OCI-LY7 (cell line): Measurements from ENCODE around the gene WWOX.
A peak's percentile ranks its signal among the peaks of the same experiment; 100 is the strongest.

Experiments
- CTCF ChIP-seq: fragments of 200-600 bp; sonication (generic); conservative IDR thresholded peaks from 2 replicates; pipeline ENCODE4 v1.5.1; 2014; ENCODE audit warnings: mild to moderate bottlenecking, antibody characterized with exemption, low read length, moderate library complexity, mixed read lengths
- EZH2phosphoT487 ChIP-seq: fragments of 200-600 bp; sonication (generic); IDR thresholded peaks from 2 replicates; pipeline ENCODE4 v1.6.1; 2018; ENCODE audit warnings: low read depth, borderline replicate concordance, mild to moderate bottlenecking, mixed run types, antibody characterized with exemption, low read length, moderate library complexity, mixed read lengths

GRCh38 chr16:78437352-78437968 is 338.0 kb downstream of the WWOX start:
- TF ChIP-seq CTCF (peak; percentile 98), EZH2phosphoT487 (no peak)
